Caco-2 (cell line): Measurements from ENCODE around the gene SOX5. TPM values are rescaled to one million over a fixed set of nuclear protein-coding genes. Genes with fewer than 3 reads are reported as not detected.

Source experiments
- BruUV-seq: library from RNA; stranded (reverse); fragments of 400-500 nt; replicated peaks from 2 replicates; lab custom pipeline; 2021; lab: Mats Ljungman, UMichigan
- CTCF ChIA-PET: fragments of 300-600 bp; sonication (Branson Sonifier 250); formaldehyde crosslinking; loops from one replicate; lab custom pipeline; 2022; ENCODE audit warnings: antibody characterized with exemption; lab: Charles Lee
- POLR2A ChIA-PET: fragments of 300-600 bp; sonication (Branson Sonifier 250); formaldehyde crosslinking; loops from one replicate; lab custom pipeline; 2022; ENCODE audit warnings: antibody characterized with exemption; lab: Charles Lee
- DNase-seq, 2 experiments: peaks; one replicate each; pipeline versions ENCODE4 v3.0.0 to v3.0.0-alpha.2; 2020 to 2022
- H3K27me3 ChIP-seq: replicated peaks from 2 replicates; pipeline ENCODE4 v1.6.0; 2011; ENCODE audit warnings: low read length; ENCODE audit not compliant: control insufficient read depth, insufficient read depth
- H3K36me3 ChIP-seq: 2 replicates; pipeline ENCODE4 v1.5.1; 2011; ENCODE audit warnings: low read length; ENCODE audit not compliant: control insufficient read depth, insufficient read depth
- H3K4me1 ChIP-seq: fragments of 250-450 bp; sonication (Bioruptor Pico); 2 replicates; pipeline ENCODE4 v1.5.1; 2020; ENCODE audit warnings: mild to moderate bottlenecking
- H3K4me3 ChIP-seq: 2 replicates; pipeline ENCODE4 v1.5.1; 2011; ENCODE audit warnings: low read depth, mild to moderate bottlenecking, control low read depth, low read length
- H3K9me3 ChIP-seq: fragments of 250-450 bp; sonication (Bioruptor Pico); 2 replicates; pipeline ENCODE4 v1.5.1; 2020; ENCODE audit warnings: mild to moderate bottlenecking, moderate library complexity
- H3K27ac Mint-ChIP-seq: one replicate; pipeline ENCODE4 v1.8.0; 2022; ENCODE audit warnings: mixed read lengths; ENCODE audit not compliant: unreplicated experiment
- H3K27me3 Mint-ChIP-seq: one replicate; pipeline ENCODE4 v1.8.0; 2022; ENCODE audit warnings: mixed read lengths; ENCODE audit not compliant: insufficient read depth, unreplicated experiment
- H3K36me3 Mint-ChIP-seq: one replicate; pipeline ENCODE4 v1.8.0; 2022; ENCODE audit warnings: mild to moderate bottlenecking, mixed read lengths; ENCODE audit not compliant: insufficient read depth, unreplicated experiment
- H3K4me1 Mint-ChIP-seq: one replicate; pipeline ENCODE4 v1.8.0; 2022; ENCODE audit warnings: low read depth, mixed read lengths; ENCODE audit not compliant: unreplicated experiment
- H3K4me3 Mint-ChIP-seq: one replicate; pipeline ENCODE4 v1.8.0; 2022; ENCODE audit warnings: mild to moderate bottlenecking, moderate library complexity, mixed read lengths; ENCODE audit not compliant: unreplicated experiment
- H3K9me3 Mint-ChIP-seq: one replicate; pipeline ENCODE4 v1.8.0; 2022; ENCODE audit warnings: mixed read lengths; ENCODE audit not compliant: unreplicated experiment
- intact Hi-C: fragments of 100-400 bp; cut with micrococcal nuclease; formaldehyde crosslinking; loops from one replicate; pipeline ENCODE4 v1.10.0; 2022; ENCODE audit not compliant: unreplicated experiment
- total RNA-seq: library from RNA; stranded (reverse); gene quantifications from 2 replicates; pipeline ENCODE4 v1.2.3, GENCODE V29; 2022
- TF ChIP-seq, protein P1 (sequence below), 2 experiments: fragments of 200-600 bp in 1 of 2; IDR thresholded peaks; 1 replicate in 1 of 2; 2 replicates in 1 of 2; pipeline versions ENCODE4 v1.5.1 to v1.8.0; 2011 to 2022; ENCODE audit warnings: antibody characterized with exemption in 1 of 2, control low read depth in 1 of 2, inconsistent platforms in 1 of 2, low read depth in 1 of 2, low read length in 1 of 2, mild to moderate bottlenecking in 1 of 2, moderate library complexity in 1 of 2; ENCODE audit not compliant: insufficient read depth in 1 of 2, severe bottlenecking in 1 of 2, unreplicated experiment in 1 of 2

The SOX5 gene
- total RNA-seq, 1 experiment from 2014 or later = 15.4 TPM

GRCh38 chr12:23703051-23703450 is 246.4 kb downstream of the SOX5 start:
- POLR2A ChIA-PET = interaction anchor here (0.6 kb wide), 1 partner anchor 8 kb away, joined by 3 read pairs; no protein-coding TSS in a partner anchor
- no peaks in the 10 kb centered on the region for H3K36me3 Mint-ChIP-seq

GRCh38 chr12:23699031-23699430 is 250.4 kb downstream of the SOX5 start:
- TF ChIP-seq, protein P1, sequence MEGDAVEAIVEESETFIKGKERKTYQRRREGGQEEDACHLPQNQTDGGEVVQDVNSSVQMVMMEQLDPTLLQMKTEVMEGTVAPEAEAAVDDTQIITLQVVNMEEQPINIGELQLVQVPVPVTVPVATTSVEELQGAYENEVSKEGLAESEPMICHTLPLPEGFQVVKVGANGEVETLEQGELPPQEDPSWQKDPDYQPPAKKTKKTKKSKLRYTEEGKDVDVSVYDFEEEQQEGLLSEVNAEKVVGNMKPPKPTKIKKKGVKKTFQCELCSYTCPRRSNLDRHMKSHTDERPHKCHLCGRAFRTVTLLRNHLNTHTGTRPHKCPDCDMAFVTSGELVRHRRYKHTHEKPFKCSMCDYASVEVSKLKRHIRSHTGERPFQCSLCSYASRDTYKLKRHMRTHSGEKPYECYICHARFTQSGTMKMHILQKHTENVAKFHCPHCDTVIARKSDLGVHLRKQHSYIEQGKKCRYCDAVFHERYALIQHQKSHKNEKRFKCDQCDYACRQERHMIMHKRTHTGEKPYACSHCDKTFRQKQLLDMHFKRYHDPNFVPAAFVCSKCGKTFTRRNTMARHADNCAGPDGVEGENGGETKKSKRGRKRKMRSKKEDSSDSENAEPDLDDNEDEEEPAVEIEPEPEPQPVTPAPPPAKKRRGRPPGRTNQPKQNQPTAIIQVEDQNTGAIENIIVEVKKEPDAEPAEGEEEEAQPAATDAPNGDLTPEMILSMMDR (IDR thresholded peaks at IDR 0.05; ENCODE audit: insufficient read depth in 1 of 2, low read depth in 1 of 2, low read length in 1 of 2, severe bottlenecking in 1 of 2, unreplicated experiment in 1 of 2) = no peak
- H3K27me3 Mint-ChIP-seq = no peaks in the 10 kb centered on the region
- H3K9me3 ChIP-seq = 0 out of 2 replicates have a peak, but pooled peaks cover 5% of the 10 kb centered on the region
- ChIA-PET CTCF (no interaction called here), POLR2A (no interaction called here)
- H3K4me1 Mint-ChIP-seq = no peaks in the 10 kb centered on the region
- DNase-seq = no peak
- intact Hi-C loops = no loop called here
- no peaks in the 10 kb centered on the region for H3K4me1 ChIP-seq
- no peaks in the 10 kb centered on the region for H3K27me3 ChIP-seq
- H3K36me3 ChIP-seq = no peaks in the 10 kb centered on the region
- H3K4me3 ChIP-seq = no peak overlapping the region
- no TSS peak for BruUV-seq
- no peak overlapping the region for H3K4me3 Mint-ChIP-seq
- no peak overlapping the region for H3K27ac Mint-ChIP-seq
- H3K36me3 Mint-ChIP-seq = no peaks in the 10 kb centered on the region
- no peaks in the 10 kb centered on the region for H3K9me3 Mint-ChIP-seq

More at GRCh38 chr12:23703051-23703450, 246.4 kb downstream of the SOX5 start:
- intact Hi-C loops = no loop called here
- no peak overlapping the region for H3K4me3 Mint-ChIP-seq
- H3K9me3 Mint-ChIP-seq = no peaks in the 10 kb centered on the region
- no peaks in the 10 kb centered on the region for H3K4me1 Mint-ChIP-seq
- no TSS peak for BruUV-seq
- DNase-seq = no peak
- CTCF ChIA-PET = no interaction called here
- Histone ChIP-seq H3K4me3 (no peak overlapping the region), H3K9me3 (0 out of 2 replicates have a peak, but pooled peaks cover 5% of the 10 kb centered on the region), H3K4me1 (no peaks in the 10 kb centered on the region), H3K36me3 (no peaks in the 10 kb centered on the region), H3K27me3 (no peaks in the 10 kb centered on the region)
- no peaks in the 10 kb centered on the region for H3K27me3 Mint-ChIP-seq
- TF ChIP-seq, protein P1 (IDR thresholded peaks at IDR 0.05; ENCODE audit: insufficient read depth in 1 of 2, low read depth in 1 of 2, low read length in 1 of 2, severe bottlenecking in 1 of 2, unreplicated experiment in 1 of 2) = no peak
- no peak overlapping the region for H3K27ac Mint-ChIP-seq

DNA sequence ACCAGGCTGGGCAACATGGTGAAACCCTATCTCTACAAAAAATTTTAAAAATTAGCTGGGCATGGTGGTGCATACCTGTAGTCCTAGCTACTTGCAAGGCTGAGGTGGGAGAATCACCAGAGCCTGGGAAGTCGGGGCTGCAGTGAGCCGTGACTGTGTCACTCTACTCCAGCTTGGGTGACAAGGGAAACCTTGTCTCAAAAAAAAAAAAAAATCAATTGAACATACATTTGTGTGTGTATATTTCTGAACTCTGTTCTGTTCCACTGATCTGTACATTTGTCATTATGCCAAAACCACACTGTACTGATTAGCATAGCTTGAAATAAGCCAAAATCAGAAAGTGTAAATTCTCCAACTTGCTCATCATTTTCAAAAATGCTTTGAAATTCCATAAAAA is 254.6 kb downstream of the SOX5 start:
- Mint-ChIP-seq H3K9me3 (no peaks in the 10 kb centered on the region), H3K27ac (no peak overlapping the region), H3K4me1 (no peaks in the 10 kb centered on the region), H3K36me3 (no peaks in the 10 kb centered on the region), H3K27me3 (no peaks in the 10 kb centered on the region), H3K4me3 (no peak overlapping the region)
- H3K27me3 ChIP-seq = no peaks in the 10 kb centered on the region
- no TSS peak for BruUV-seq
- no peak for DNase-seq
- ChIA-PET POLR2A (no interaction called here), CTCF (no interaction called here)
- no peaks in the 10 kb centered on the region for H3K36me3 ChIP-seq
- no peaks in the 10 kb centered on the region for H3K9me3 ChIP-seq
- no peaks in the 10 kb centered on the region for H3K4me1 ChIP-seq
- TF ChIP-seq, protein P1 (IDR thresholded peaks at IDR 0.05; ENCODE audit: insufficient read depth in 1 of 2, low read depth in 1 of 2, low read length in 1 of 2, severe bottlenecking in 1 of 2, unreplicated experiment in 1 of 2) = no peak
- intact Hi-C loops = no loop called here
- no peak overlapping the region for H3K4me3 ChIP-seq
